Measurements from ENCODE around the gene RNF5.
"Not testable (repeated sequence)": the region's sequence is repeated elsewhere in the genome, so short reads cannot be mapped to it uniquely, and the experiment has no call there.

The RNF5 gene

GRCh38 chr6:32187725-32188380, 9.6 kb downstream of the RNF5 start:
- not testable (repeated sequence) for H3K27ac ChIP-seq; DNase-seq (ENCODE audit: low read depth, low spot score)

- no peak for DNase-seq (ENCODE audit: low read depth, low spot score)
- H3K27ac ChIP-seq = peak overlapping the region; percentile 75
These were observed 10.3 kb downstream of the RNF5 start for GRCh38 chr6:32188381-32189068.

- no peak for DNase-seq (ENCODE audit: low read depth, low spot score)
- peak overlapping the region; percentile 75 for H3K27ac ChIP-seq
These were observed 11.0 kb downstream of the RNF5 start for GRCh38 chr6:32189069-32189741.

GRCh38 chr6:32189742-32190053, 11.5 kb downstream of the RNF5 start:
- no peak for DNase-seq (ENCODE audit: low read depth, low spot score)
- H3K27ac ChIP-seq = peak overlapping the region; percentile 75

- peak within 1 kb of the TSS; percentile 75 for H3K27ac ChIP-seq
- DNase-seq (ENCODE audit: low read depth, low spot score) = no peak
These were observed 12.0 kb downstream of the RNF5 start, which contains the start of gene PBX2 for GRCh38 chr6:32190054-32190851. PBX2 (minus strand) TSS chr6:32190202; CDS start chr6:32189915, 287 bp downstream.

GRCh38 chr6:32190911-32191677, 12.9 kb downstream of the RNF5 start:
- H3K27ac ChIP-seq = peak overlapping the region; percentile 75
- no peak for DNase-seq (ENCODE audit: low read depth, low spot score)

GRCh38 chr6:32191696-32192607, 13.7 kb downstream of the RNF5 start:
- no peak for DNase-seq (ENCODE audit: low read depth, low spot score)

GRCh38 chr6:32192608-32193039, 14.4 kb downstream of the RNF5 start, which contains the start of gene GPSM3:
GPSM3 (minus strand) TSS chr6:32192643; CDS start chr6:32192513, 130 bp downstream.
- DNase-seq (ENCODE audit: low read depth, low spot score) = no peak

More at GRCh38 chr6:32191696-32192607, 13.7 kb downstream of the RNF5 start:
- peak overlapping the region; percentile 48 for H3K27ac ChIP-seq

GRCh38 chr6:32193096-32193495, 14.9 kb downstream of the RNF5 start:
- DNase-seq (ENCODE audit: low read depth, low spot score) = not testable (repeated sequence)
- peak overlapping the region; percentile 48 for H3K27ac ChIP-seq

More at GRCh38 chr6:32192608-32193039, 14.4 kb downstream of the RNF5 start, which contains the start of gene GPSM3:
- peak within 1 kb of the TSS; percentile 48 for H3K27ac ChIP-seq

- no peak for DNase-seq (ENCODE audit: low read depth, low spot score)
- H3K27ac ChIP-seq = peak overlapping the region; percentile 93
These were observed 16.2 kb downstream of the RNF5 start for GRCh38 chr6:32194388-32194787.

GRCh38 chr6:32194825-32195651, 16.8 kb downstream of the RNF5 start:
- DNase-seq (ENCODE audit: low read depth, low spot score) = no peak
- H3K27ac ChIP-seq = peak overlapping the region; percentile 93

- H3K27ac ChIP-seq = peak overlapping the region; percentile 93
- DNase-seq (ENCODE audit: low read depth, low spot score) = peak; percentile 96
These were observed 17.4 kb downstream of the RNF5 start for GRCh38 chr6:32195652-32195901.

GRCh38 chr6:32195902-32196681, 17.9 kb downstream of the RNF5 start:
- peak overlapping the region; percentile 93 for H3K27ac ChIP-seq
- DNase-seq (ENCODE audit: low read depth, low spot score) = no peak

- H3K27ac ChIP-seq = peak overlapping the region; percentile 93
- no peak for DNase-seq (ENCODE audit: low read depth, low spot score)
These were observed 18.7 kb downstream of the RNF5 start for GRCh38 chr6:32196682-32197616.

GRCh38 chr6:32198345-32198696, 20.1 kb downstream of the RNF5 start:
- H3K27ac ChIP-seq = no peak overlapping the region
- no peak for DNase-seq (ENCODE audit: low read depth, low spot score)

- H3K27ac ChIP-seq = no peak overlapping the region
- DNase-seq (ENCODE audit: low read depth, low spot score) = no peak
These were observed 20.7 kb downstream of the RNF5 start for GRCh38 chr6:32198866-32199265.

Data from epithelial cell of prostate (primary cell).